HG03025 (cell line): ENCODE measurements around the gene GNPAT.

Experiments used
- ATAC-seq: cut with Tn5 transposase; IDR thresholded peaks from one replicate; pipeline ENCODE4 v1.9.1; 2021; ENCODE audit warnings: mild to moderate bottlenecking, moderate library complexity; ENCODE audit not compliant: unreplicated experiment, low FRiP score

The GNPAT gene

GRCh38 chr1:231313661-231314060 is 72.6 kb downstream of the GNPAT start:
- no peak for ATAC-seq

DNA sequence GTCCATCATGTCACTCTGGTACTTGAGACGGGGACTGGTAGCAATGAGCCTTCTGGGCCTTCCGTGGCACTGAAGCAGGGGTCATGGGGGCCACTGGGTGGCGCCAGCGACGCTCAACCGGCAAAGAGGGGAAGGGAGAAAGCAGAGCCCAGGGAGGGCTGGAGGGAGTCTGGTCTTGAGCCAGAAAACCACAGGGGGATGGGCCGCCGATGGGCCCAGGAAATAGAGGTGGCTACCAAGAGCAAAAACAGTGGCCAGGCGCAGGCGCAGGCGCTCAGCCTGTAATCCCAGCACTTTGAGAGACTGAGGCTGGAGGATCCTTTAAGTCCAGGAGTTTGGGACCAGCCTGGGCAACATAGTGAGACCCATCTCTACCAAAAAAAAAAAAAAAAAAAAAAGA is 74.9 kb downstream of the GNPAT start:
- no peak for ATAC-seq

DNA sequence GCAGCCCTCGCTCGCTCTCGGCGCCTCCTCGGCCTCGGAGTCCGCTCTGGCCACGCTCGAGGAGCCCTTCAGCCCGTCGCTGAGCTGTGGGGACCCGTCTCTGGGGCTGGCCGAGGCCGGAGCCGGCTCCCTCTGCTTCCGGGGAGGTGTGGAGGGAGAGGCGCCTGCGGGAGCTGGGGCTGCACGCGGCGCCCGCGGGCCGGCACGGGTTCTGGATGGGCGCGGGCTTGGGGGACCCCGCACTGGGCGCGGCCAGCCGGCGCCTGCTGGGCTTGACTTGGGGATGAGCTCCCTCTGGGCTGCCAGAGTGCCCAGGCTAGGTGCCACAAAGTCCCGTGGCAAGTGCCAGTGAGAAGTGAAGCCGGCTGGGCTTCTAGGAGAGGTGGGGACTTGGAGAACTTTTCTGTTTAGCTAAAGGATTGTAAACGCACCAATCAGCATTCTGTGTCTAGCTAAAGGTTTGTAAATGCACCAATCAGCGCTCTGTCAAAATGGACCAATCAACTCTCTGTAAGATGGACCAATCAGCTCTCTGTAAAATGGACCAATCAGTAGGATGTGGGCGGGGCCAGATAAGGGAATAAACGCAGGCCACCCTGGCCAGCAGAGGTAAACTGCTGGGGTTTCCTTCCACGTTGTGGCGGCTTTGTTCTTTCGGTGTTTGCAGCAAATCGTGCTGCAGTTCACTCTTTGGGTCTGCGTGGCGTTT is 76.4 kb downstream of the GNPAT start:
- ATAC-seq, result no peak

- no peak for ATAC-seq
Measured at GRCh38 chr1:231318015-231318355, 77.0 kb downstream of the GNPAT start.

GRCh38 chr1:231318568-231318967 is 77.6 kb downstream of the GNPAT start:
- no peak for ATAC-seq

GRCh38 chr1:231319080-231319479 is 78.1 kb downstream of the GNPAT start:
- ATAC-seq, result no peak

GRCh38 chr1:231322880-231323530 is 82.0 kb downstream of the GNPAT start:
- no peak for ATAC-seq

DNA sequence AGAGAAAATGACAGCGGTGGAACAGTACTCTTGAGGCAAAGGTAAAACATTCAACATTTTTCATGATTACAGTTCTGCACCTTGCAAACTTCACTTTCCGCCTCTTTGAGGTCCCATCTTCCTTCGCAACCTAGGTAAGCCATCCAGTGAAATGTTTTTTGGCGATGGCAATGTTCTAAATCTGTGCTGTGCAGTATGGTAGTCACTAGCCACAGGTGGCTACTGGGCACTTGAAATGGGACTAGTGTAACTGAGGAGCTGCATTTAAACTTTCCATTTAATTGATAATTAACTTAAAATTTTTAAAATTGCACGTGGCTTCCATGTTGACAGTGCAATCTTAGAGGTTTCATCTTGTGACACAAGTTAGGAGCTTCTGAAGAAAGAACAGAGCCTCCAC is 83.6 kb downstream of the GNPAT start:
- no peak for ATAC-seq

GRCh38 chr1:231326248-231326647 is 85.2 kb downstream of the GNPAT start:
- ATAC-seq, result no peak
